HepG2 (cell line): ENCODE measurements around the gene RABGAP1. TPM values are rescaled to one million over a fixed set of nuclear protein-coding genes. Genes with fewer than 3 reads are reported as not detected.

Experiments used
- ATAC-seq: fragments of 200-7000 bp; cut with Tn5 transposase; 3 replicates; pipeline ENCODE4 v1.9.1; 2020; ENCODE audit warnings: mild to moderate bottlenecking, moderate library complexity
- BruUV-seq: library from RNA; stranded (reverse); fragments of 400-500 nt; replicated peaks from 2 replicates; lab custom pipeline; 2021; lab: Mats Ljungman, UMichigan
- CTCF ChIA-PET: fragments of 300-600 bp; formaldehyde crosslinking; extraction: SDS; loops from one replicate; lab custom pipeline; 2021; ENCODE audit warnings: low total read pairs, inconsistent platforms, low intra/inter-chr PET ratio; lab: Yijun Ruan, JAX
- POLR2A ChIA-PET: fragments of 350-600 bp; sonication (Branson Sonifier 250); formaldehyde crosslinking; loops from one replicate; lab custom pipeline; 2020; ENCODE audit warnings: antibody characterized with exemption, inconsistent platforms; lab: Yijun Ruan, JAX
- DNase-seq: peaks from one replicate; pipeline ENCODE4 v3.0.0-alpha.2; 2015; ENCODE audit warnings: low spot score
- FAIRE-seq: peaks from 3 replicates; lab custom pipeline; 2011; peaks lifted over from hg19 to GRCh38; lab: Jason Lieb, UNC
- H2AFZ ChIP-seq: one replicate; pipeline ENCODE4 v1.6.1; 2011; ENCODE audit warnings: low read length, inconsistent platforms
- H3K27ac ChIP-seq: fragments of 300-600 bp; 3 replicates; pipeline ENCODE4 v1.8.0; 2011; ENCODE audit warnings: mixed run types, mild to moderate bottlenecking, mixed read lengths, low read length, inconsistent platforms; ENCODE audit not compliant: insufficient read depth; ENCODE audit errors: extremely low read length
- H3K27me3 ChIP-seq, 2 experiments: fragments of 200-600 bp in 1 of 2; 2 replicates in 1 of 2; 3 replicates in 1 of 2; pipeline versions ENCODE4 v1.6.0 to v1.8.0; 2011; ENCODE audit warnings: low read length in 2 of 2, mild to moderate bottlenecking in 2 of 2, moderate library complexity in 2 of 2, inconsistent platforms in 1 of 2; ENCODE audit not compliant: insufficient read depth in 2 of 2, control insufficient read depth in 1 of 2
- H3K36me3 ChIP-seq, 2 experiments: fragments of 200-600 bp in 1 of 2; replicated peaks in 1 of 2; 2 replicates in 1 of 2; 3 replicates in 1 of 2; pipeline versions ENCODE4 v1.5.1 to v1.8.0; 2011; ENCODE audit warnings: low read length in 2 of 2, inconsistent platforms in 1 of 2; ENCODE audit not compliant: insufficient read depth in 2 of 2, control insufficient read depth in 1 of 2
- H3K4me1 ChIP-seq: 2 replicates; pipeline ENCODE4 v1.5.1; 2012; ENCODE audit warnings: low read length, inconsistent platforms; ENCODE audit not compliant: insufficient read depth
- H3K4me2 ChIP-seq: 2 replicates; pipeline ENCODE4 v1.6.0; 2011; ENCODE audit warnings: low read depth, low read length, inconsistent platforms
- H3K4me3 ChIP-seq, 3 experiments: fragments of 200-600 bp in 1 of 3; sonication (generic), shearing (Covaris generic) in 1 of 3; replicated peaks in 1 of 3; 2 replicates each; pipeline ENCODE4 v1.5.1; 2011 to 2016; ENCODE audit warnings: low read length in 3 of 3, inconsistent platforms in 2 of 3, low read depth in 2 of 3, mild to moderate bottlenecking in 2 of 3, control low read depth in 1 of 3, mixed read lengths in 1 of 3; ENCODE audit not compliant: insufficient read depth in 1 of 3
- H3K79me2 ChIP-seq: one replicate; pipeline ENCODE4 v1.6.1; 2011; ENCODE audit warnings: low read length, inconsistent platforms; ENCODE audit not compliant: insufficient read depth
- H3K9ac ChIP-seq: 2 replicates; pipeline ENCODE4 v1.6.0; 2011; ENCODE audit warnings: mild to moderate bottlenecking, low read depth, low read length, inconsistent platforms; ENCODE audit not compliant: insufficient read depth
- H3K9me3 ChIP-seq: 2 replicates; pipeline ENCODE4 v1.5.1; 2012; ENCODE audit warnings: mild to moderate bottlenecking, low read length
- H4K20me1 ChIP-seq: 2 replicates; pipeline ENCODE4 v1.6.0; 2011; ENCODE audit warnings: inconsistent platforms, mild to moderate bottlenecking, low read length, moderate library complexity; ENCODE audit not compliant: insufficient read depth
- GABPA ChIP-seq, 2 experiments: IDR thresholded peaks; 2 replicates each; pipeline ENCODE4 v1.6.1; 2011 to 2016; ENCODE audit warnings: low read depth in 2 of 2, low read length in 1 of 2, missing biosample characterization in 1 of 2, missing genetic modification characterization in 1 of 2
- HNF4A ChIP-seq: sonication (generic); formaldehyde crosslinking; IDR thresholded peaks from 2 replicates; pipeline ENCODE4 v1.4.0; 2020; ENCODE audit warnings: missing genetic modification reagents
- PCBP1 ChIP-seq: fragments of 200-400 bp; formaldehyde crosslinking; IDR thresholded peaks from 2 replicates; pipeline ENCODE4 v1.6.1; 2017; ENCODE audit warnings: mild to moderate bottlenecking, low read depth, low read length, borderline replicate concordance
- RFX5 ChIP-seq: IDR thresholded peaks from 2 replicates; pipeline ENCODE4 v1.6.1; 2011; ENCODE audit warnings: low read depth, low read length, improper control_type of control experiment
- ZNF230 ChIP-seq: sonication (generic); formaldehyde crosslinking; IDR thresholded peaks from 2 replicates; pipeline ENCODE4 v1.4.0; 2020; ENCODE audit warnings: mild to moderate bottlenecking, missing genetic modification reagents
- ZNF264 ChIP-seq: sonication (generic); formaldehyde crosslinking; IDR thresholded peaks from 2 replicates; pipeline ENCODE4 v1.4.0; 2020; ENCODE audit warnings: missing genetic modification reagents
- WGBS: methylation state at CpG from one replicate; pipeline ENCODE4 v1.1.6; 2017; ENCODE audit warnings: low lambda C conversion rate; 5-methylcytosine and 5-hydroxymethylcytosine counted together
- in situ Hi-C: cut with HindIII; loops from 2 replicates; pipeline ENCODE4 v1.10.0; 2017; ENCODE audit warnings: low pct_unique_long_range_greater_than_20kb; ENCODE audit not compliant: extremely low pct_ligation_motif_present
- intact Hi-C: fragments of 100-400 bp; cut with micrococcal nuclease; formaldehyde crosslinking; loops from one replicate; pipeline ENCODE4 v1.10.0; 2022; ENCODE audit not compliant: unreplicated experiment
- polyA plus RNA-seq, 8 experiments: library from polyadenylated mRNA; depleted of rRNA in 3 of 8; stranded (reverse) in 7 of 8; unstranded in 1 of 8; fragments of >200 nt; fragmentation: Illumina TruSeq in 4 of 8; extraction: Trizol in 4 of 8; gene quantifications; 2 replicates each; pipeline versions ENCODE4 v1.2.1 to v1.2.3, GENCODE V29; 2011 to 2016; ENCODE audit warnings: low read depth in 4 of 8, missing spikeins in 1 of 8, mixed read lengths in 1 of 8; ENCODE audit not compliant: insufficient read depth in 1 of 8
- total RNA-seq, 5 experiments: library from RNA; depleted of rRNA; stranded (reverse); fragments of >200 nt; fragmentation: Illumina TruSeq; extraction: Trizol; gene quantifications; 2 replicates each; pipeline ENCODE4 v1.2.3, GENCODE V29; 2016; ENCODE audit warnings: low read depth in 1 of 5

The RABGAP1 gene
- total and polyA plus RNA-seq, 2 of the 13 experiments (the other 11 are each of a cell fraction or from before 2014, with no cell fraction given), result 19.1 to 19.3 TPM

DNA sequence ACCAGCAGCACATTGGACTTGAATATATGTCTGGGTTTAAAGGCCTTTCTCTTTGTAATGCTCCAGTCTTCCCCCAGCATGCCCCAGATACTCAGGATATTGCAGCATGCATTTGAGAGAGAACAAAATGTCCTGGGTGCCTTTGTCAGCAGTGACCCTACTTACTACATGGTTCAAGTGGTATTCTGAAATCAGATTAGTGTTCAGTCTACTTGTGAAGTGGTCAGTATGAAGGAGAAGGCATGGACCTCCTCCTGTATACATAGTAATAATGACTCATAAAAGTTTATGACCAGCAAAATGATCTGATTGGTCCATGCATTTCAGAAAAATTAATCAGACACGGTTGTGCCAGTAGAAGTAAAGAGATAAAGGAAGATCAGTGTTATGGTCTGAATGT, 118.0 kb downstream of the RABGAP1 start:
- H2AFZ ChIP-seq, result no peak overlapping the region
- no peaks in the 10 kb centered on the region for H3K27me3 ChIP-seq
- intact Hi-C loops, result no loop called here
- H3K9me3 ChIP-seq, result no peaks in the 10 kb centered on the region
- 89% methylated on average over 1 of the region's 1 CpG for WGBS
- BruUV-seq, result no TSS peak
- in situ Hi-C loops, result no loop called here
- no peaks in the 10 kb centered on the region for H3K79me2 ChIP-seq
- FAIRE-seq (no peak), ATAC-seq (no peak), DNase-seq (no peak)
- peaks cover 2 to 9% of the 10 kb centered on the region in 2 experiments; a peak in 2 of 5 replicates for H3K36me3 ChIP-seq
- CTCF ChIA-PET, result no interaction called here
- no peaks in the 10 kb centered on the region for H3K4me1 ChIP-seq
- no peak overlapping the region for H3K4me2 ChIP-seq
- POLR2A ChIA-PET, result no interaction called here
- TF ChIP-seq GABPA (IDR thresholded peaks at IDR 0.05; ENCODE audit: low read depth, low read length) (no peak), GABPA (CRISPR knock-in tag; IDR thresholded peaks at IDR 0.05; ENCODE audit: low read depth) (no peak), RFX5 (peak; percentile 92)
- no peak overlapping the region for H3K4me3 ChIP-seq
- H3K27ac ChIP-seq, result no peak overlapping the region
- no peaks in the 10 kb centered on the region for H4K20me1 ChIP-seq
- H3K9ac ChIP-seq, result no peak overlapping the region

GRCh38 chr9:123059472-123060220, 118.8 kb downstream of the RABGAP1 start:
- no peaks in the 10 kb centered on the region for H3K79me2 ChIP-seq
- no peak overlapping the region for H3K4me3 ChIP-seq
- H3K4me1 ChIP-seq, result no peaks in the 10 kb centered on the region
- intact Hi-C loops (no loop called here), in situ Hi-C loops (no loop called here)
- BruUV-seq, result no TSS peak
- 93% methylated on average over 9 of the region's 9 CpGs for WGBS
- TF ChIP-seq ZNF264 (CRISPR knock-in tag) (no peak), PCBP1 (no peak), HNF4A (CRISPR knock-in tag) (peak; percentile 19; the same call in 1 of the 2 replicates), ZNF230 (CRISPR knock-in tag) (no peak)
- H3K27me3 ChIP-seq, result no peaks in the 10 kb centered on the region
- H4K20me1 ChIP-seq, result no peaks in the 10 kb centered on the region
- DNase-seq (peak; percentile 10), ATAC-seq (peak; percentile 46; the same call in 1 of the 3 replicates), FAIRE-seq (no peak)
- H3K27ac ChIP-seq, result no peak overlapping the region
- ChIA-PET CTCF (no interaction called here), POLR2A (no interaction called here)
- H3K9me3 ChIP-seq, result no peaks in the 10 kb centered on the region
- peaks cover 2 to 9% of the 10 kb centered on the region in 2 experiments; a peak in 2 of 5 replicates for H3K36me3 ChIP-seq
- no peak overlapping the region for H3K9ac ChIP-seq
- no peak overlapping the region for H2AFZ ChIP-seq
- H3K4me2 ChIP-seq, result no peak overlapping the region
